Fibroblast of skin of right biceps (primary cell): ENCODE data around the gene POLR2C.
"Not testable (repeated sequence)": the region's sequence is repeated elsewhere in the genome, so short reads cannot be mapped to it uniquely, and the experiment has no call there.

Experiments
- DNase-seq: peaks from one replicate; pipeline ENCODE4 v3.0.0-alpha.2; 2013

Gene POLR2C

DNA sequence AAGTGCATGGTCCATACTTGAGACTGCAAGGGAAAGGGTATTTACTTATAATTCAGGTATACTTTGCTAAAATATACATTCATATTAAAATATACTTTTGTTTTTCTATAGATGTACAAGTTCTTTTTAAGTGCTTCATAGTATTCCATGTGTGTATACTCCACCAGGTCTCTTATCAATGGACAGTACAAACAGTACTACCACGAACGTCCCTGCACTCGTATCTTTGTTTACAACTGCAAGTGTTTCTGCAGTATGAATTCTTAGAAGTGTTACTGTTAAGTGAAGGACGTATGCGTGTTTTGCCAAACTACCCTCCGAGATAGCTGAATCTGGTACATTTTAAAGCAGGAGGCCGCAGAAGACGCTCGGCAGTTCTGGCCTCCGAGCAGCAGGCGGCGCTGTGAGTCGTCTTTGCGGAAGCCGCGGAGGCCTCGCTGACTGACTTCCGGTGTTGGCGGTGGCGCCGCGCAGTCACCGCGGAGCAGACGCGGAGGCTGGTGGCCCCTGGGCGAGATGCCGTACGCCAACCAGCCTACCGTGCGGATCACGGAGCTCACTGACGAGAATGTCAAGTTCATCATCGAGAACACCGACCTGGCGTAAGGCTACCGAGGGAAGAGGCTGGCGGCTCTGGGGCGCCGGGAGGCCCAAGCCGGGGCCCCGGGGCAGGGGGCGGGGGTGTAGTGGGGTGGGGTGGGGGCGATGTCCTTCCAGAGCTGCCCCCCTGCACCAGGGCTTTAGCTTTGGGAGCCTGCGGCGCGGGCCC, at the start of gene POLR2C:
POLR2C (plus strand) TSS at position 471 of the 769 bp plus-strand sequence; CDS start at position 517, 46 bp downstream.
- peak; percentile 83 for DNase-seq

- DNase-seq, result no peak
These were observed 49.2 kb upstream of the POLR2C start for GRCh38 chr16:57413301-57413730.

GRCh38 chr16:57413733-57414132, 48.7 kb upstream of the POLR2C start:
- DNase-seq, result no peak

DNA sequence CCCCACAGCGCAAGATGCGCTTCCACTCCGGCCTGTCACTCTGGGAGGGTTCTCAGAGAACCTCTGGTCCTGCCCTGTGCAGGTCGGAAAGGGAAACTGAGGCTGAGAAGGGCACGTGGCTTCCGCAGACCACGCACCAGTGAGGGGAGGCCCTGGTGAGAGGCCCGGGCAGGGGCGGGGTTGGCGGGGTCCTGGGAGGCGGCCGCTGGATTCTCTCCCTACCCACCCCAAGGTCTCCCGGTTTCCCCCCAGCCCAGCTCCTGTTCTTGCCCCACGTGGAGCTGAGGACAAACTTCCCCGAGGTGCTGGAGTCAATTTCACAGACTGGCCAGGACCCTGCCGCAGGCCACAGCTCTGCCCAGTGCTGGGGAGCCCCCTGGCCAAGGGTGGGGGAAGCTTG, 46.4 kb upstream of the POLR2C start:
- DNase-seq, result no peak

- no peak for DNase-seq
These were observed 43.0 kb upstream of the POLR2C start for GRCh38 chr16:57419506-57419905.

DNA sequence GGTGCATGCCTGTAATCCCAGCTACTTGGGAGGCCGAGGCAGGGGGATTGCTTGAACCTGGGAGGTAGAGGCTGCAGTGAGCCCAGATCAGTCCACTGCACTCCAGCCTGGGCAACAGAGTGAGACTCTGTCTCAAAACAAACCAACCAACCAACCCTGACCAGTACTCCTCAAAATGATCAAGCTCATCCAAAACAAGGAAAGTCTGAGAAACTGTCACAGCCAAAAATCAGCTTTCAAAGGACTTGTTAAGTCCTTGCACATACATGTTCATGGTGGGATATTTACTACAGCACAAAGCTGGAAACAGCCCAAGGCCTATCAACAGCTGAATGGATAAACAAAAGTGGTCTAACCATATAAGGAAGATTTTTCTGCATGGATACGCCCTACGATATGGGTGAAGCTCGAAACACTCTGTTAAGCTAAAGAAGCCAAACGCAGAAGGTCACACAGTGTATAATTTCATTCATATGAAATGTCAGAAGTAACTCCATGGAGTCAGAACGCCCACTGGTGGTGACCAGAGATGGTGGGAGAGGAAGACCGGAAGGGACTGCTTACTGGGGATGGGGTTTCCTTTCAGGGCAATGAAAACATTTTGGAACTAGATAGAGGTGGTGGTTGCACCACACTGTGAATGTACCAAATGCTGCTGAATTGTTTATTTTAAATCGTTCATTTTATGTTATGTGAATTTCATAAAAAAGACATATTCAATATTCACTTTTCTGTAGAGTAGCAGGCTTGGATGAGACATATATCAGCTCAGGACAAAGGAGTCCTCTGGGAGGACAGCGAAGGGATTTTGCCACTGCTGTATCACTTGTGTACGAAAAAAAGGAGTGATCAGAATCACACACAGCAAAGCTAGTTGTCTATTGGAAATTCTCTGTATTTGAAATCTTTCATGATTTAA, 40.2 kb upstream of the POLR2C start:
- DNase-seq, result peak; percentile 65

DNA sequence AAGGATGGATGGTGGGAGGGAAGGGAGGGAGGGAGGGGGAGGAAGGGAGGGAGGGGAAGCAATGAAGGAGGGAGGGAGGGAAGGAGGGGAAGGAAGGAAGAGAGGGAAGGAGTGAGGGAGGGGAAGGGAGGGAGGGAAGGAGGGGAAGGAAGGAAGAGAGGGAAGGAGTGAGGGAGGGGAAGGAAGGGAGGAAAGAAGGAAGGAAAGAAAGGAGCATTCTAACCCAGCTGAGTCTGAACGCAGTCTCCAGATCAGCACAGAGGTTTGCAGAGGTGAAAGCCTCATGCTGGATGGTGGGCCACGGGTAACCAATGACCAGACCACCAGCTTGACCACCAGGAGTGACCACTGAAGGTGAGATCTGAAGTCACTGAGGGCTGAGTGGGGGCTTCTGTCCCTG, 39.3 kb upstream of the POLR2C start:
- DNase-seq, result no peak

GRCh38 chr16:57424583-57424982, 37.9 kb upstream of the POLR2C start:
- DNase-seq, result no peak

DNA sequence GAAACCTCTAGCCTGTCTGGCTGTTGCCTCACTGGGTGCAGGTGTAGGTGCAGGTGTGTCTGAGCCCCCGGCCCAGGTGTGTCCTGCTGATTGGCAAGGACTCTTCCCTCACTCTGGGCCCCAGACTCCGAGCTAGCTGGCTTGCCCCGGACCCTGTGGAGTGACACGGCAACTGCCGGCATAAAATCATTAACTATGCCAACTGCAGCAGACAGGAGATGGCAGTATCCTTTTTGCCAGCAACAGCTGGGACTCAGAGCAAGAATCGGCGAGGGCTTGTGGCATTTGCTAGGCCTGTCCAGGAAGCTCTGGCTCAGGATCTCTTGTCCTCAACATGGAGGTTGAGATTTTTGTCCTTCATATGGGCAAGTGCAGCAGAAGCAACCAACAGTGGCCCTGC, 36.1 kb upstream of the POLR2C start:
- DNase-seq, result no peak

DNA sequence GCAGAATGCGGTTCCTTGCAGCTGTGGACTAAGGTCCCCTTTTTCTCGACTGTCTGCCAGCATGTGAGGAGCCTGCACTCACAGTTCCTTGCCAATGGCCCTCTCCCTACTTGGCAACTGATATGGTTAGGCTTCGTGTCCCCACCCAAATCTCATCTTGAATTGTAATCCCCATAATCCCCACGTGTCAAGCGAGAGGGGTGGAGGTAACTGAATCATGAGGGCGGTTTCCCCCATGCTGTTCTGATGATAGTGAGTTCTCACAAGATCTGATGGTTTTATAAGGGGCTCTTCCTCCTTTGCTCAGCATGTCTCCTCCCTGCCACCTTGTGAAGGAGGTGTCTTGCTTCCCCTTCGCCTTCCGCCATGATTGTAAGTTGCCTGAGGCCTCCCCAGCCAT, 35.2 kb upstream of the POLR2C start:
- DNase-seq, result no peak

DNA sequence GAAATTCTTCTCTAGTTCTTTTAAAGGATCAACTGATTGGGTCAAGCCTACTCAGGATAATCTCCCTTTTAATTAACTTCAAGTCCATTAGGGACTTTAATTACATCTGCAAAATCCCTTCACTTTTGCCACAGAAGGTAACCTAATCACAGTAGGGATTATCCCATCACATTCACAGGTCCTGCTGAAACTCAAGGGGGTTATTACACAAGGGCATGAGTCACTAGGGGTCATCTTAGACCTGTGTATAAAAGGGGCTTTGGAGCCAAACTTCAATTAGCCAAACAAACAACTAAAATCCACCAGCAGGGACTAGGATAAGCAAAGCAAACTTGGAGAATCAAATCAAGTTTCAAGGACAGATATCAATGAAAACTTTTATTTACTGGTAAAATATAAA, 34.7 kb upstream of the POLR2C start:
- no peak for DNase-seq

GRCh38 chr16:57430955-57431354, 31.5 kb upstream of the POLR2C start:
- no peak for DNase-seq

DNA sequence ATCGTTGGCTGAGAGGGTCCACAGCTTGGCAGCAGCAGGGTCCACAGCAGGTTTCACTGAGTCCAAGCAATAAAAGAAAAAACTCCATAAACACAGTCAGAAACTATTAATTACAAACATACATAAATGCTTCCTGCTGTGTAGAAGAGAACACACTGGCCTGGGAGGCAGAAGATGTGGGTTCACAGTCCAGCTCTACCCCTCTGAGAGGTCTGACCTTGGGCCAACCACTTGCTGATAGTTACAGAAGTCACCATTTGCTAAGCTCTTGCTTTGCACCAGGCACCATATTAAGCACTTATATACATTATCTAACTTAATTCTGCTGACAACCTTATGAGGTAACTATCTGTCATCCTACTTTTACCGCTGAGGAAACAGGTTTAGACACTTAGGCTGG, 30.0 kb upstream of the POLR2C start:
- no peak for DNase-seq

DNA sequence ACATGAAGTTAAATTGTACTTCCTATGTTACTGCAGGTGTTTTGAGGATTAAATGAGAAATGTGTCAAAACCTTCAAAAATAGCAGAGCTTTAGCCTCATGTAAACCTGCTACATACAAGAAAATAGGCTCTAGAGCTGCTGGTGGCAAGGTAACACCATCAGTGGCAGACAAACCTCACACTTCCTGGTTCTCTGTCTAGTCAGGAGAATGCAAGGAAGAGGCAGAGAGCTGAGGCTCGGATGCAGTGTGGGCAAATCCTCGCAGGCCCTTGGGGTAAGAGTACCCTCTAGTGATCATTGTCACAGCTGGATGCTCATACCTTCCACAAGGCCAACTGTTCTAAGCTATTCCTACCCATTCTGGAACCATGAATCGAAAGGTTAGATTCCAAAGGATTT, 29.5 kb upstream of the POLR2C start:
- no peak for DNase-seq

DNA sequence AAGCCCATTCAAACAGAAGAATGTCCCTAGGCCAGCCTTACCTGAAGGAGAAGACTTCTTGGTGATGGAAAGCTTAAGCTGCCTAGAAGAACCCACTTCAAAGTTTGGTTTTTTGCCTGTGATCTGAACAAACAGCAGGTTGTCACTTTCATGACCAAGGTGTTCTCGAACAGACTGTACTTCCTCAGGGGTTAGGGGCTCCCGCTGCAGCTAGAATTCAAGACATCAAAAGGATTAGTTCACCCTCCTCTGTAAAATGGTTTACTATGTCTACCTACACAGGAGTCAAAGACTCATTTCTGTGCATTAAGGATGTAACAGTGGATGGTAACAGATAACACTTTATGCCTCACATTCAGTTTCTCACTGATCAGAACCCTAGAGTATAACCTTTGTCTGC, 28.5 kb upstream of the POLR2C start:
- DNase-seq, result no peak

DNA sequence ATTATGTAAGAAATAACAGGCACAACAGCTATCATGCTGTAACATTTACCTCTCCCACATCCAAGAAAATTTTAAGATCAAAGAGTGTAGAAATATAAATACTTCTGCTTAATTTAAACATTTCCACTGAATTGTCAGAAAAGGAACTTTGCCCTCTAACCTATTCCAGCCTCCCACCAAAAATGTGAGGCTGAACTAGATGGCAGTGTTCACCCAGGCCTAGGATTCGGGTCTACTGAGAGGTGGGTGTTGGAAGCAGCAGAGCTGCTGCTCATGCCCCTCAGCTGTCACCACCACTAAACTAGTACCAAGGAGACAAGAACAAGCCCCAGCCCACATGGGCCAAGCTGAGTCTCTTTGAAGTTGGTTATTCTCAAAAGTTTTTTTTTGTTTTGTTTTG, 26.6 kb upstream of the POLR2C start:
- no peak for DNase-seq

- DNase-seq, result not testable (repeated sequence)
These were observed 22.5 kb upstream of the POLR2C start for GRCh38 chr16:57439947-57440346.

GRCh38 chr16:57440551-57440950, 21.9 kb upstream of the POLR2C start:
- not testable (repeated sequence) for DNase-seq

DNA sequence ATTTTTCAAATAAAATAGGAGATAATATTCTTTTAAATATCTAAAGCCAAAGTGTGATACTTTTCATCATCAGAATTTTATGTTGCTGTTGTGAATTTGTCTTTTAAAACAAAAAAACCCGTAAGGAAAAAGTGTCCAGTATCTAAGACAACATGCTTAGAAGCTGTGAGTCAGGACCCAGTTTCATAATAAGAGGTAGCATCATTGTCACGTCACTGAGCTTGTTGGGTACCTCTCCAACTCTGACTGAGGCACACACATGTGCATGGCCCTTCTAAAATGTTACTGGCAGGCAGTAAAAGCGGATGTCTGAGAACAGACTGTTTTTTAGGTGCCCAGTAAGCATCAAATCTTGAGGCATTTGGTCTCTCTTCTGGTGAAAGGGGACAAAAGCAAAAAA, 17.8 kb upstream of the POLR2C start:
- DNase-seq, result no peak

GRCh38 chr16:57445510-57445909, 17.0 kb upstream of the POLR2C start:
- DNase-seq, result no peak

- DNase-seq, result peak; percentile 22
These were observed 15.8 kb upstream of the POLR2C start for GRCh38 chr16:57446531-57447185.

- peak; percentile 93 for DNase-seq
These were observed 15.1 kb upstream of the POLR2C start, which contains the start of the genes CIAPIN1 and COQ9 for GRCh38 chr16:57447186-57447962. Gene CIAPIN1, minus strand, starts transcription at chr16:57447385. Its CDS starts 6,457 bp downstream, at chr16:57440928. Gene COQ9, plus strand, starts transcription at chr16:57447479. Its CDS starts 27 bp downstream, at chr16:57447506.
